SK-N-SH (cell line): ENCODE measurements around the gene SP140. TPM values are rescaled to one million over a fixed set of nuclear protein-coding genes. Genes with fewer than 3 reads are reported as not detected.

Experiments
- CTCF ChIA-PET: fragments of 300-600, 350-600 bp; formaldehyde crosslinking; extraction: SDS; loops from one replicate; lab custom pipeline; 2021; lab: Yijun Ruan, JAX
- POLR2A ChIA-PET: fragments of 350-600 bp; sonication (Branson Sonifier 250); formaldehyde crosslinking; extraction: SDS; loops from one replicate; lab custom pipeline; 2020; ENCODE audit warnings: antibody characterized with exemption, inconsistent platforms; lab: Yijun Ruan, JAX
- DNase-seq: peaks from one replicate; pipeline ENCODE4 v3.0.0; 2012
- H2AFZ ChIP-seq: fragments of 200-600 bp; sonication (generic); 2 replicates; pipeline ENCODE4 v1.8.1; 2016; ENCODE audit warnings: antibody characterized with exemption, mild to moderate bottlenecking, low read depth
- H3F3A ChIP-seq: fragments of 200-600 bp; sonication (generic); replicated peaks from 2 replicates; pipeline ENCODE3; 2016; ENCODE audit warnings: antibody characterized with exemption, mild to moderate bottlenecking; ENCODE audit not compliant: insufficient read depth
- H3K27ac ChIP-seq, 2 experiments: fragments of 200-500 bp in 1 of 2; fragments of 200-600 bp in 1 of 2; sonication (Bioruptor generic) in 1 of 2; sonication (generic), shearing (Covaris generic) in 1 of 2; 2 replicates each; pipeline versions ENCODE4 v1.5.1 to v1.6.1; 2014 to 2016; ENCODE audit warnings: low read depth in 2 of 2, inconsistent platforms in 1 of 2, low read length in 1 of 2, mild to moderate bottlenecking in 1 of 2, mixed read lengths in 1 of 2
- H3K27me3 ChIP-seq: fragments of 200-600 bp; sonication (generic), shearing (Covaris generic); 2 replicates; pipeline ENCODE4 v1.6.1; 2016; ENCODE audit warnings: mixed run types; ENCODE audit not compliant: insufficient read depth
- H3K36me3 ChIP-seq, 2 experiments: fragments of 200-500 bp in 1 of 2; fragments of 200-600 bp in 1 of 2; sonication (Bioruptor generic) in 1 of 2; sonication (generic) in 1 of 2; replicated peaks in 1 of 2; 2 replicates each; pipeline versions ENCODE3 to v1.5.1; 2014 to 2016; ENCODE audit warnings: low read length in 1 of 2, mild to moderate bottlenecking in 1 of 2; ENCODE audit not compliant: insufficient read depth in 2 of 2, control insufficient read depth in 1 of 2
- H3K4me1 ChIP-seq, 2 experiments: fragments of 200-500 bp in 1 of 2; fragments of 200-600 bp in 1 of 2; sonication (Bioruptor generic) in 1 of 2; sonication (generic), shearing (Covaris generic) in 1 of 2; 2 replicates each; pipeline versions ENCODE4 v1.5.1 to v1.6.1; 2014 to 2016; ENCODE audit warnings: low read depth in 1 of 2, low read length in 1 of 2, mixed run types in 1 of 2; ENCODE audit not compliant: insufficient read depth in 2 of 2, control insufficient read depth in 1 of 2
- H3K4me2 ChIP-seq: fragments of 200-600 bp; sonication (generic), shearing (Covaris generic); 2 replicates; pipeline ENCODE4 v1.6.1; 2017; ENCODE audit warnings: mixed run types
- H3K4me3 ChIP-seq, 2 experiments: fragments of 200-500 bp in 1 of 2; fragments of 200-600 bp in 1 of 2; sonication (Bioruptor generic) in 1 of 2; sonication (generic), shearing (Covaris generic) in 1 of 2; 2 replicates each; pipeline versions ENCODE4 v1.5.1 to v1.8.1; 2014 to 2016; ENCODE audit warnings: low read depth in 2 of 2, inconsistent platforms in 1 of 2, low read length in 1 of 2, mild to moderate bottlenecking in 1 of 2, mixed read lengths in 1 of 2, moderate library complexity in 1 of 2
- H3K79me2 ChIP-seq: fragments of 200-600 bp; sonication (generic); 2 replicates; pipeline ENCODE4 v1.8.1; 2017; ENCODE audit warnings: mild to moderate bottlenecking; ENCODE audit not compliant: insufficient read depth
- H3K9ac ChIP-seq: fragments of 200-600 bp; sonication (generic); 2 replicates; pipeline ENCODE4 v1.6.1; 2017; ENCODE audit warnings: mixed run types
- H3K9me2 ChIP-seq: fragments of 200-600 bp; sonication (generic); 2 replicates; pipeline ENCODE4 v1.6.1; 2017; ENCODE audit warnings: mixed run types
- H3K9me3 ChIP-seq: fragments of 200-600 bp; sonication (generic); 2 replicates; pipeline ENCODE4 v1.6.1; 2017; ENCODE audit warnings: mixed run types, mild to moderate bottlenecking, moderate library complexity
- H4K20me1 ChIP-seq: fragments of 200-600 bp; sonication (generic); 2 replicates; pipeline ENCODE4 v1.6.1; 2017; ENCODE audit warnings: mild to moderate bottlenecking, mixed run types; ENCODE audit not compliant: insufficient read depth
- ELF1 ChIP-seq: IDR thresholded peaks from 2 replicates; pipeline ENCODE4 v1.4.0; 2012
- EP300 ChIP-seq, 2 experiments: IDR thresholded peaks; 2 replicates each; pipeline versions ENCODE4 v1.4.0 to v1.6.1; 2012; ENCODE audit warnings: borderline replicate concordance in 1 of 2, low read depth in 1 of 2, low read length in 1 of 2
- EZH2phosphoT487 ChIP-seq: fragments of 200-600 bp; sonication (generic); IDR thresholded peaks from 2 replicates; pipeline ENCODE4 v1.6.1; 2017; ENCODE audit warnings: low read depth, mixed run types, mild to moderate bottlenecking, antibody characterized with exemption, moderate library complexity, borderline replicate concordance
- FOXJ3 ChIP-seq: sonication (generic); formaldehyde crosslinking; IDR thresholded peaks from 2 replicates; pipeline ENCODE4 v1.5.1; 2020; ENCODE audit warnings: mild to moderate bottlenecking, missing genetic modification reagents
- FOXM1 ChIP-seq: IDR thresholded peaks from 2 replicates; pipeline ENCODE4 v1.4.0; 2012; ENCODE audit warnings: low read depth, mild to moderate bottlenecking
- GATA2 ChIP-seq: sonication (generic); formaldehyde crosslinking; IDR thresholded peaks from 2 replicates; pipeline ENCODE4 v1.5.0; 2020; ENCODE audit warnings: mild to moderate bottlenecking, missing genetic modification reagents
- MEF2A ChIP-seq: IDR thresholded peaks from 2 replicates; pipeline ENCODE4 v1.4.0; 2012; ENCODE audit warnings: low read depth, borderline replicate concordance
- NFIC ChIP-seq: IDR thresholded peaks from 2 replicates; pipeline ENCODE4 v1.4.0; 2012; ENCODE audit warnings: borderline replicate concordance
- POLR2AphosphoS5 ChIP-seq: IDR thresholded peaks from 2 replicates; pipeline ENCODE4 v1.6.1; 2012; ENCODE audit warnings: low read depth, low read length
- RCOR1 ChIP-seq: fragments of 150-350 bp; IDR thresholded peaks from 2 replicates; pipeline ENCODE4 v1.6.1; 2017; ENCODE audit warnings: antibody characterized with exemption, low read length
- RFX5 ChIP-seq: IDR thresholded peaks from 2 replicates; pipeline ENCODE4 v1.6.1; 2012; ENCODE audit warnings: mild to moderate bottlenecking, improper control_type of control experiment, low read length
- RXRA ChIP-seq: IDR thresholded peaks from 2 replicates; pipeline ENCODE4 v1.4.0; 2012; ENCODE audit warnings: low read depth, mild to moderate bottlenecking, borderline replicate concordance
- TEAD4 ChIP-seq: IDR thresholded peaks from 2 replicates; pipeline ENCODE4 v1.4.0; 2012; ENCODE audit warnings: mild to moderate bottlenecking, borderline replicate concordance; ENCODE audit not compliant: insufficient read depth
- YY1 ChIP-seq: IDR thresholded peaks from 2 replicates; pipeline ENCODE4 v1.4.0; 2012; ENCODE audit warnings: low read depth, mild to moderate bottlenecking
- WGBS: methylation state at CpG from one replicate; pipeline ENCODE4 v1.1.6; 2017; ENCODE audit warnings: low lambda C conversion rate; 5-methylcytosine and 5-hydroxymethylcytosine counted together
- polyA plus RNA-seq, 3 experiments: library from polyadenylated mRNA; depleted of rRNA; stranded (reverse); fragments of >200 nt; gene quantifications; 2 replicates each; pipeline ENCODE4 v1.2.3, GENCODE V29; 2012
- TF ChIP-seq, protein P1 (sequence below): IDR thresholded peaks from 2 replicates; pipeline ENCODE4; 2012
- TF ChIP-seq, protein P2 (sequence below): IDR thresholded peaks from 2 replicates; pipeline ENCODE4 v1.4.0; 2012; ENCODE audit warnings: low read depth, borderline replicate concordance
- TF ChIP-seq, protein P3 (sequence below): IDR thresholded peaks from 2 replicates; pipeline ENCODE4 v1.4.0; 2012; ENCODE audit warnings: low read depth

SP140 gene
- polyA plus RNA-seq, 1 of the 3 experiments (the other 2 are of a cell fraction), result 0.71 TPM

DNA sequence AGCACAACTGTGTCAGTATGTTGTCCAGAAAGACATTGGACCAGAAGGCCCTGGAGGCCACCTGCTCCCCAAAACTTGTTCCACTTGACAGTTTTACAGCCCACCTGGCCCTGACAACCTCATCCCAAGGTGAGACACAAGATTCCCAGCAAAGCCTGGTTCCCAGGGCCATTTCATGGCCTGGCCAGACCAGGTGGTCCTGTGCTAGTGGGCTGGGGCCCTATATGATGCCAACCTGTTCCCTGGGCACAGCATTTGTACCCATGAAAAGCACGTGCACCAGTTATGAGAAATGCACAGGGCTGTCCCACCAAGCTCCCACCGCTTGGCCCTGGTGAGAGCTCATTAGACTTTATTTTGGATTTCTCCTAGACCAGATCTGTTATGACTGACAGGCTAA lies 95.5 kb downstream of the SP140 start:
- Histone ChIP-seq H3F3A (peaks cover 3% of the 10 kb centered on the region), H3K36me3 (no peaks in the 10 kb centered on the region), H3K4me2 (no peak overlapping the region), H3K4me1 (no peaks in the 10 kb centered on the region), H4K20me1 (no peaks in the 10 kb centered on the region), H2AFZ (no peak overlapping the region), H3K9ac (no peak overlapping the region), H3K9me2 (no peaks in the 10 kb centered on the region), H3K4me3 (no peak overlapping the region), H3K9me3 (no peaks in the 10 kb centered on the region), H3K27me3 (no peaks in the 10 kb centered on the region), H3K27ac (no peak overlapping the region), H3K79me2 (no peaks in the 10 kb centered on the region)
- no peak for TF ChIP-seq MEF2A
- TF ChIP-seq RFX5, result no peak
- no peak for TF ChIP-seq EZH2phosphoT487
- TF ChIP-seq, protein P1, sequence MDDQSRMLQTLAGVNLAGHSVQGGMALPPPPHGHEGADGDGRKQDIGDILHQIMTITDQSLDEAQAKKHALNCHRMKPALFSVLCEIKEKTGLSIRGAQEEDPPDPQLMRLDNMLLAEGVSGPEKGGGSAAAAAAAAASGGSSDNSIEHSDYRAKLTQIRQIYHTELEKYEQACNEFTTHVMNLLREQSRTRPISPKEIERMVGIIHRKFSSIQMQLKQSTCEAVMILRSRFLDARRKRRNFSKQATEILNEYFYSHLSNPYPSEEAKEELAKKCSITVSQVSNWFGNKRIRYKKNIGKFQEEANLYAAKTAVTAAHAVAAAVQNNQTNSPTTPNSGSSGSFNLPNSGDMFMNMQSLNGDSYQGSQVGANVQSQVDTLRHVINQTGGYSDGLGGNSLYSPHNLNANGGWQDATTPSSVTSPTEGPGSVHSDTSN, result no peak
- TF ChIP-seq POLR2AphosphoS5, result no peak
- no peak for TF ChIP-seq YY1
- CTCF ChIA-PET, result interaction anchor here (0.6 kb wide), 1 partner anchor 1162 kb away, joined by 3 read pairs; no protein-coding TSS in a partner anchor
- DNase-seq, result no peak
- 0% methylated on average over 2 of the region's 2 CpGs for WGBS
- POLR2A ChIA-PET, result no interaction called here

DNA sequence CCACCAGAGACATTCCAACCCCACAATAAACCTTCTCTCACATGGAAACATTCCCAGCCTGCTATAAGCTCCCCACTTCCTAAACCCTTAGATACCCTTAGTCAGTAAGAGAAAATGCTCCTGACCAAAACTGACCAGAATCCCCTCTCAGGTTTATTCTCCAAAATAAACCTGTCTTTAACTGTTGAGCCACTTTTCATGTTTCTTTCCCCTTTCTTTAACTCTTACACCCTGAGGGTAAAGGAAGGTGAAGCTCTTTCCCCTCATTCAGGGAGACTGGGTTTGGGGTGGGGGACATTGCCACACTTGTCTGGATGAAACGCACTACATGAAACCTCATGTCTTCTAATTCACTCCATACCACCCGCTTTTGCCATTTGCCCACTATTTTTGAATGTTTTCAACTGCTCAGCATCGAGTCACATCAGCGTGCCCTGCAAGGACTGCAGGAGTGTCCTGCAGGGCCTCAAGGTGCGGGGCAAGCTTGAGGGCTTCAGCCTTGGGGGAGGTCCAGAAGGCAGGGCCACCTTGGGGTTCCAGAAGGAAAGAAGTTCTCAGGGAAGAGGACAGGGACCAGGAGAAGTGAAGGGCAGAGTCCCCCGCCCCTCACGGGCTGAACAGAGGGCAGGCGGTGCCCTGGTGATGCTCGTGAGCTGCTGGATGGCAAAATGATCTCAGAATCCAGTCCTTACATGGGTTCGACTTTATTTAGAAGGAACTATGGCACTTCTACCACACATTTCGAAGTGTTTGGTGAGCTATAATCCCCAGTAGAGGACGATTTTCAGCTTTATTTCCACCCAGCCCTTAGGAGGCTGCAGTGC lies 97.2 kb downstream of the SP140 start:
- no peaks in the 10 kb centered on the region for H3K36me3 ChIP-seq
- no peaks in the 10 kb centered on the region for H4K20me1 ChIP-seq
- no peaks in the 10 kb centered on the region for H3K9me3 ChIP-seq
- CTCF ChIA-PET, result interaction anchor here (0.9 to 2.3 kb wide), 5 partner anchors 9 to 468 kb away, joined by 3 to 12 read pairs (median 4); no protein-coding TSS in a partner anchor
- H3K27ac ChIP-seq, result no peak overlapping the region
- no peaks in the 10 kb centered on the region for H3K4me1 ChIP-seq
- POLR2A ChIA-PET, result no interaction called here
- no peaks in the 10 kb centered on the region for H3K27me3 ChIP-seq
- no peak for DNase-seq
- no peak overlapping the region for H3K9ac ChIP-seq
- 19% methylated on average over 9 of the region's 12 CpGs for WGBS
- H3F3A ChIP-seq, result peaks cover 3% of the 10 kb centered on the region
- no peak overlapping the region for H2AFZ ChIP-seq
- peaks cover 8% of the 10 kb centered on the region for H3K79me2 ChIP-seq
- no peaks in the 10 kb centered on the region for H3K9me2 ChIP-seq
- H3K4me3 ChIP-seq, result no peak overlapping the region; a peak in 1 of 4 replicates
- TF ChIP-seq, protein P1, result no peak
- no peak for TF ChIP-seq FOXM1
- TF ChIP-seq, protein P2, sequence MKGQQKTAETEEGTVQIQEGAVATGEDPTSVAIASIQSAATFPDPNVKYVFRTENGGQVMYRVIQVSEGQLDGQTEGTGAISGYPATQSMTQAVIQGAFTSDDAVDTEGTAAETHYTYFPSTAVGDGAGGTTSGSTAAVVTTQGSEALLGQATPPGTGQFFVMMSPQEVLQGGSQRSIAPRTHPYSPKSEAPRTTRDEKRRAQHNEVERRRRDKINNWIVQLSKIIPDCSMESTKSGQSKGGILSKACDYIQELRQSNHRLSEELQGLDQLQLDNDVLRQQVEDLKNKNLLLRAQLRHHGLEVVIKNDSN, result no peak
- no peak for TF ChIP-seq RCOR1
- no peak for TF ChIP-seq ELF1
- TF ChIP-seq GATA2 (CRISPR knock-in tag), result no peak
- TF ChIP-seq, protein P3, sequence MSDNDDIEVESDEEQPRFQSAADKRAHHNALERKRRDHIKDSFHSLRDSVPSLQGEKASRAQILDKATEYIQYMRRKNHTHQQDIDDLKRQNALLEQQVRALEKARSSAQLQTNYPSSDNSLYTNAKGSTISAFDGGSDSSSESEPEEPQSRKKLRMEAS, result no peak
- no peak for TF ChIP-seq EP300 (IDR thresholded peaks at IDR 0.05; ENCODE audit: borderline replicate concordance in 1 of 2, low read depth in 1 of 2, low read length in 1 of 2)
- TF ChIP-seq TEAD4, result no peak
- TF ChIP-seq FOXJ3 (CRISPR knock-in tag), result no peak
- no peak for TF ChIP-seq NFIC
- TF ChIP-seq POLR2AphosphoS5, result no peak
- no peak for TF ChIP-seq RXRA
- no peak overlapping the region for H3K4me2 ChIP-seq
